Upper lobe of left lung (tissue), 4 donors: ENCODE results near the gene NR1H2.

Source experiments
- CTCF ChIP-seq, 6 experiments: fragments of 450-650 bp in 4 of 6; fragments of 200-600 bp in 2 of 6; sonication (generic) in 2 of 6; IDR thresholded peaks; one replicate each; pipeline ENCODE4 v1.5.1; 2016 to 2019; ENCODE audit warnings: antibody characterized with exemption in 6 of 6
- EP300 ChIP-seq, 4 donors: sonication (generic); formaldehyde crosslinking; IDR thresholded peaks; one replicate each; pipeline ENCODE4 v1.5.1; 2017; ENCODE audit warnings: antibody characterized with exemption in 4 of 4, control low read depth in 2 of 4
- POLR2A ChIP-seq, 4 donors: fragments of 450-650 bp; IDR thresholded peaks; one replicate each; pipeline ENCODE4 v1.5.1; 2016 to 2017; ENCODE audit warnings: antibody characterized with exemption in 4 of 4, mild to moderate bottlenecking in 2 of 4
- POLR2AphosphoS5 ChIP-seq, 2 donors: sonication (generic); formaldehyde crosslinking; IDR thresholded peaks; one replicate each; pipeline ENCODE4 v1.5.1; 2017; ENCODE audit warnings: antibody characterized with exemption in 2 of 2

- no peak for TF ChIP-seq CTCF (IDR thresholded peaks at IDR 0.05)
- no peak for TF ChIP-seq POLR2AphosphoS5 (IDR thresholded peaks at IDR 0.05)
- TF ChIP-seq POLR2A (IDR thresholded peaks at IDR 0.05): no peak
- no peak for TF ChIP-seq EP300 (IDR thresholded peaks at IDR 0.05)
Observed at GRCh38 chr19:50415661-50416033, 39.4 kb downstream of the NR1H2 start.
